SH-SY5Y (cell line): Measurements from ENCODE around the gene TMCO6.

Experiments
- GATA2 ChIP-seq: IDR thresholded peaks from 2 replicates; pipeline ENCODE4 v1.6.1; 2011; ENCODE audit warnings: mild to moderate bottlenecking, low read depth, low read length
- GATA3 ChIP-seq: IDR thresholded peaks from 2 replicates; pipeline ENCODE4 v1.6.1; 2011; ENCODE audit warnings: low read depth, mild to moderate bottlenecking, low read length, moderate library complexity

GRCh38 chr5:140602147-140602546, 37.1 kb upstream of the TMCO6 start:
- TF ChIP-seq GATA2 (no peak), GATA3 (no peak)
